NCI-H774 (cell line): ENCODE results near the gene SH3TC1.

Experiments used
- DNase-seq: peaks from one replicate; lab custom pipeline; 2025; lab: John Stamatoyannopoulos, UW

The SH3TC1 gene

DNA sequence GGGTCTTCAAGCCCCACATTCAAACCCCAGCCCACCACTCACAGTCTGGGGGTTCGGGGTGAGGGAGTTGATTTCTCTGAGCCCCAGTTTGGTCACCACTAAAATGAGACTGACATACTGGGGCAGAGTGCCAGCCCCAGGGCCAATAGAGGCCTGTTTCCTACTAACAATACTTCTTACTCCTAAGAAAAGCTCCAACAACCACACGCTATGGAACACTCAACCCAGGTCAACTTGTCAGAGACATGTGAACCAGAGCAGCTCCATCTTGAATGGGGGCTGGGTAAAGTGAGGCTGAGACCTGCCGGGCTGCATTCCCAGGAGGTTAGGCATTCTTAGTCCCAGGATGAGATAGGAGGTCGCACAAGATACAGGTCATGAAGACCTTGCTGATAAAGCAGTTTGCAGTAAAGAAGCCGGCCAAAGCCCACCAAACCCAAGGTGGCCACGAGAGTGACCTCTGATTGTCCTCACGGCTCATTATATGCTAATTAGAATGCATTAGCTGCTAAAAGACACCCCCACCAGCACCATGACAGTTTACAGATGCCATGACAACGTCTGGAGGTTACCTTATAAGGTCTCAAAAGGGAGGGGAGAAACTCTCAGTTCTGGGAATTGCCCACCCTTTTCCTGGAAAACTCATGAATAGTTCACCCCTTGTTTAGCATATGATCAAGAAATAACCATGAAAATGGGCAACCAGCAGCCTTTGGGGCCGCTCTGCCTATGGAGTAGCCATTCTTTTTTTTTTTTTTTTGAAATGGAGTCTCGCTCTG lies 43.9 kb downstream of the SH3TC1 start:
- no peak for DNase-seq

- no peak for DNase-seq
Observed at GRCh38 chr4:8244001-8244757, 45.1 kb downstream of the SH3TC1 start.

DNA sequence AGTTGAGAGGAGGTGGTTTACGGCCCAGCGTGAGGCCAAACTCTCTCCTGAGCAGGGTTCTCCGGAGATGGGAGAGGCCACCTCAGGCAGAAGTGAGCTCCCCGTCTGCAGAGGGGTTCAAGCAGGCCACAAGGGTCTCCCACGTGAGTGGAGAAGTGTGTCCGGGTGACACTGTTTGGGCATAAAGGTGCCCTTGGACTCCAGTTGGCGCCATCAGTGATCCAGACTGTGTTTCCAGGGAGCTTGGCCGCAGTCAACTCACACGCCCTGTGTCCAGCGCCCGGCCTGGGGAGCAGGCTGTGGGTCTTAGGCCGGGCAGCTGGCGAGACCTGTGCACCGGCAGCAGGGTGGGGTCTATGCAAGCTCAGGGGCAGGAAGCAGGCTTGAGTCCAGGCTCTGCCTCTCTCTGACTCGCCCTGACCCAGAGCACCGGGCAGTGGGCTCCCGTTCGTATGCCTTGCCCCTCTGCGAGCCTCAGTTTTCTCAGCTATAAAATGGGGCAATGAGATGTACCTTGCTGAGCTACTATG lies 45.9 kb downstream of the SH3TC1 start:
- DNase-seq: no peak

GRCh38 chr4:8245884-8246833 lies 47.1 kb downstream of the SH3TC1 start:
- no peak for DNase-seq

DNA sequence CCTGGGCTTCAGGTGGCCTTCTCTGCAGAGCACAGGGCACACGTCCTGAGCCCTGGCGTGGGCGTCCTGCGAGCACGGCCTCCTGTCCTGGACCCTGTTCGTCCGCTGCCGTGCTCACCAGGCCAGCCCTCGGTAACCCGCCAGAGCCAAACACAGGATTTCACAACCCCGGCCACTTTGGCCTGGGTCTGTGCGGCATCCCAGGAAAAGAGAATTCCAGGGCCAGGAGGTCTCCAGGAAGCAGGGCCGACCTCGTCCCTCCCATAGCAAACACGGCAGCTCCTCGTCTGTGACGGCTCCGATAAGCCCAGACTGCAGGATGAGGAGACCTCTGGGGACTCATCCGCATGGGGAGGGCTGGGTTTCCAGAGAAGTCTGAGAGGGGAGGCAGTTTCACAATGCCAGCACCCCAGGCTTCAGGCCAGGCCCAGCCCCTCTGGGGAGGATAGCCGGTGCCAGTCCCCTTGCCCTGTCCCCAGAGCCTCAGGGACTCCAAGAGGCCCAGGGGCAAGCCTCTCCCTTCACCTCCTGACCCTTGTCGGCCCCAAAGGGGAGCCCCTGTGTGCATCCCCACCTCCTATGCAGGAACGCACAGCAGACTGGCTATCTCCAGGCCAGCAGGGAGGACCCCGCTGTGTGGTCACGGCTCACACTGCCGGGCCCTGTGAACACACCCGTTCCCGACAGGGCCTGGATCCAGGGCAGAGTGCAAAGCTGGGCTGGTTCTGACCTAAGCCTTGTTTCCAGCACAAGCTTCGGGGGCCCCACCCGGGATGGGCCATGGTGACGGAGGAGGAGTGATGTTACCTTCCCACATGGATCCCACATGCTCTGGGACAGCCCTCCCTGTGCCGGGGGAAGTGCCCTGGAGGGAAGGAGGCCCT lies 48.2 kb downstream of the SH3TC1 start:
- DNase-seq: no peak

DNA sequence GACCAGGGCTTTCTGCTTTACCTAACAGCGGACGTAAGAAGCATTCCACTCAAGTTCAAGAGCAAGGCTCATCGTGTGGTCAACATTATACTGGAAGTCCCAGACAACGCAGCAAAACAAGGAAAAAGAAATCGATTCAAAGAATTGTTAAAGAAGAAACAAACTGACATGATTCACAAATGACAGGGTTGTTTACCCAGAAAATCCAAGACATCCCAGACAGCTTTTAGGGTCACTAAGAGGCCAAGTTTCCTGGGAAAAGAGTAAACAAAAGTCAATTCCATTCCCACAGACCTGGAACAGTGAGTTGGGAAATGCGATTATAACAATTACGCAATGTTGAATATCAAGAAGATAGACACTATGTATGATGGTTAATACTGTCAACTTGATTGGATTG lies 49.0 kb downstream of the SH3TC1 start:
- DNase-seq: no peak

DNA sequence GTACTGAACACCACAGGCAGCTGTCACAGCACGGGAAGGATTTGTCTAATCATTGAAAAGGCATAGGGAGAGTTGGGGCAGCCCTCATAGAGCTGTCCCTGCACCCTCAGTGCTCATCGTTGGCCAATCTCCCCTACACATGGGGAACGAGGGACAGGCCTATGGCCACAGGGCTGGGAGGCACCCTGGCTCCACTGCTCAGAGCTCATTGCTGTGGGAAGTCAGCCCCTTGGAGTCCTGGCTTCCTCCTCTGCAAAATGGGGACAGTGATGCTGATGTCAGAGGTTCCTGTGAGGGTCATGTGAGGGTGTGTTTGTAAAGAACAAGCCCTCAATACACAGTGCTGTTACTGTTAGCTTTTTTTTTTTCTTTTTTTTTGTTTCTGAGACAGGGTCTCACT lies 51.1 kb downstream of the SH3TC1 start:
- DNase-seq: no peak

DNA sequence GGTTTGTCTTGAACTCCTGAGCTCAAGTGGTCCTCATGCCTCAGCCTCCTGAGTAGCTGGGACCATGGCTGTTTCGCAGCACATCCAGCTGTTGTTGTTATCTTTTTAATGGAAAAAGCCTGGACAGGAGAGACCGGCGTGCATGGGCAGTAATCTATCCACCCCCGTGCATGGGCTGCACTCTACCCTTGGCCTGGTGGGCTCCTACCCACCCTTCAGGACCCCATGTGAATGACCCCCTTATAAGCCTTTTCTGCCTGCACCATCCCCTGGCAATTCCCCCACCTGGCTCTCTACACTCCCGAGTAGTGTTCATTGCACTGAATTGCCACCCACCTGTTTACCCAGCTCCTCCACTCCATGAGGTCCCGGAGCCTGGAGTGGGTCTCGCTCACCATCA lies 51.5 kb downstream of the SH3TC1 start:
- no peak for DNase-seq

DNA sequence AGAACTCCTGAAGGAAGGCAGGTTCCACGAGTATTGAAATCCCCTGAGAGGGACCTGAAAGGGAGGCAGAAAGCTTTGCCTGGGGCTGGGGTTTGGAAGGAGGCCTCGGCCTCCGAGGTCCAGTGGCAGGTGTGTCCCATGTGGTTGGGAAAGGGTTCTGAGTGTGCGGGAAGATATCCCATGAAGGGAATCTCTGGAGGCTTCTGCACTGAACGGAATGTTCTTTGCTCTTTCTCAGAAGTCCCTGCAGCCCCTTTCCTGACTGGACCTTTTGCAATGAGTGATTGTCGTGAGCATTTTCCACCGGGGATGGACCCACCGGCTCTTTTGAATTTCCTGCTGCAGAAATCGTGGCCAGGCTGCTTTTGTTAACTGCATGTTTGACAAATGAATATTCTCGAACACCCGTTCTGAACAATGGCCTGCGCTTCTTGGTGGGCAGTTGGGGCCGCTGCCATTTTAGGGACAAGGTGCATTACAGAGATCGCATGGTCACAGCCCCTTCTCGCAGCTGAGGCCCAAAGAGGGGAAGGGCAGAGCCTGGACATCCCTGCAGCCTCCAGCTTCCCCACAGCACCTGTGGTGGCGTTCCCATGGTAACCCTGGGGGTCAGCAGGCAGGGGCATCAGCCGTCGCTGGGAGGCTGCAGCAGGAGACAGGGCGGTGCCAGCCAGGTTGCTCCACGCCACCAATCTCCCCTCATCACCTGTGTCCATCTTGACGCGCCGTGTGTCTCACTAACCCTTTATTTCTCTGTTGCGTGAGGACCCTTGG lies 52.2 kb downstream of the SH3TC1 start:
- DNase-seq: no peak

- no peak for DNase-seq
Observed at GRCh38 chr4:8252301-8253173, 53.4 kb downstream of the SH3TC1 start.

- no peak for DNase-seq
Observed at GRCh38 chr4:8254076-8254475, 55.0 kb downstream of the SH3TC1 start.

DNA sequence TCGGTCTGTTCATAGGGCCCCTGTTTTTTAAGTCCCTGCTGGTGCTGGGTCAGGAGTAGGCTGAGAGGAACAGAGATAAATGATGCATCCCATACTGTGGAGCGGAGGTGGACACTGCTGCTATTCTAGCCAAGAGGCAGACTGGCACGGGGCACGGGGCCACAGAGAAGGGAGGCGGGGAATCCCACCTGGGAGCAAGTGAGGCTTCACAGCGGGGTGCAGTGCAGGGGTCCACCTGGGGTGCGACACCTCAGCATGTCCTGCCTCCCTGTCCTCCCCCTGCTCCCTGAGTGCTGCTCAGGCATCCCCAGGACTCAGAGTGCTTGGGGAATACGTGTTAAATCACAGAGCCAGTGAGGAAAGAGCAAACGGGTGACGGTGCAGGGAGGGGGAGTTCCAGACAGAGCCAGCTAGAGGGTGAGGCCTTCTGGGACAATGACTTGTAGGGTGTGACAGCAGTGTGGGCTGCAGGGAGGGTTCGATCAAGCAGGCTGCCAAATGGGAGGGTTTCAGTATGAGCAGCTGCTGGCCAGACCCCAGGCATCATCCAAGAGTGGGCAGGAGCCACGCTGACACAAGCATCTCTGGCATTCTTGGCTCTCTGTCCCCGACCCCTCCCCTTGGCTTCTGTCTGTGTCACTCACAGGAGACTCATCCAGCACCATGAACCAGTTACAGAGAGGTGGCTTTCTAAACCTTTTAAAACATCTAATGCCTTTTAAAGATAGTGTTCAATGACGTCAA lies 56.8 kb downstream of the SH3TC1 start:
- no peak for DNase-seq

- DNase-seq: no peak
Observed at GRCh38 chr4:8257854-8258253, 58.8 kb downstream of the SH3TC1 start.

GRCh38 chr4:8258552-8259212 lies 59.6 kb downstream of the SH3TC1 start:
- no peak for DNase-seq

DNA sequence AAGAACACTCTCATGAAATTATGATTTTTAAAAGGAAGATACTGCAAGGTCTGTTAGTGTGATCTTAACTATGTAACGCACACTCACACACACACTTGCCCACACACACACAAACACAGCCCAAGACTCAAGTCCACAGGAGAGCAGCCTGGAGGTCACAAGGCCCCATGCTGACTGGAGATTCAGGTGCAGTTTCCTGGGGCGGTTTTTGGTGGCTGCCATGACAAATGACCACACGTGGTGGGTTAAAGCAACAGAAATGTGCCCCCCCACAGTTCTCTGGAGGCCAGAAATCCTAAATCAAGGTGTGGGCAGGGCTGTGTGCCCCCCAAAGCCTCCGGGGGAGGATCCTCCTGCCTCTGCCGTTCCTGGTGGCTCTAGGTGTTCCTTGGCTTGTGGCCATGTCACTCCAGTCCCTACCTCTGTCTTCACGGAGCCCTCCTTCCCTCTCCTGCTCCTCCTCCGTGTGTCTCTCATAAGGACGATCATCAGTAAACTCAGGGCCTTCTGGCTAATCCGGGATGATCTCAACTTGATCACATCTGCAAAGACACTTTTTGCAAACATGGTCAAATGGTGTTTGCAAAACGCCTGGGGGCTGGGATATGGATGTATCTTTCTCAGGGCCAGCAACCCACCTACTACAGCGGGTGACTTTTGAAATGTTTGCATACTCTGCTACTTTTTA lies 60.8 kb downstream of the SH3TC1 start:
- no peak for DNase-seq

DNA sequence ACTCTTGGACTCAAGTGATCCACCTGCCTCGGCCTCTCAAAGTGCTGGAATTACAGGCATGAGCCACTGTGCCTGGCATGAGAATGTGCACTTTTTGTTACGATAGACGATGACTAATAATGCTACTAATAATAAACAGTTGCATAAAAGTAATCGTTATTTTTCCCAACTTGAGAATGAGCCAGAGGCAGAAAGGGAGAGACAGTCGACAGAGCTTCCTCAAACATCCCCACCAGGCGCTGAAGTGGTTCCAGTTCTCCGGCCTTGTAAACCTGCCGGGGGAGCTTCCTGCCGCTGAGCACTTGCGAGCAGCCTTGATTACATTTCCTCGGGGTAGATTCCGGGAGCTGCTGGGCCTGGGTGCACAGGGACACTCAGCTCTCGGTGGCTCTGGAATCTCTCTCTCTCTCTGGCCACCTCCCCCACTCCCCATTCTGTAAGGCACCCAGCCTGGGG lies 61.6 kb downstream of the SH3TC1 start:
- DNase-seq: no peak

DNA sequence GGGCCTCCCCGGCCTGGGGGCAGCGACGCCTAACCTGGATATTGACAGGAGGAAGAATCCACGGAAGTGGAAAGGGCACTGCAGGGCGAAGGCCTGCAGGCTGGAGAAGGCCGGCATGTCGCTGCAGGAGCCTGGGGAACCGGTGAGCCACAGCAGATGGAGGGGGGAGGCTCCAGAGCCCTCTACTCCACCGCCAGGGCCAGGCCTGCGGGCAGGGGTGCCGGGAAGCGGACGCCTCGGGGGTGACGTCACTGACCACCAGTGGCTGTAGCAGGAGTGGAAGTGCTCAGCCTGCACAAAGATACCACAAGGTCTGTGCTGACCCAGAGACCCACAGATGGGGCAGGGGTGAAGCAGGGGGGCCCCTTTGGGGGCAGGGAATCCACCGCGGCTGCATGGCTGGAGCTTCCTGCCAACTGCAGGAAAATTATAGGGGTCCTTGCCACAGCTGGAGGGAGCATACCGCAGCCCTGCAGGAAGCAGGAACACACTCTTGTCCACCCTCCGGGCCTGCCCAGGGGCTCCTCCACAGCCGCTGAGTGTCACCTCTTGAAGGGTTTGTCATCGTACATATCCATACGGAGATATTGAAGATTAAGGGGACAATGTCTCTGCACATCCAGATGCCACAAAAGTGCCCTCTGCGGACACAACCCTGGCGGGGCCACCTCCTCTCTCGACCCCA lies 62.9 kb downstream of the SH3TC1 start:
- no peak for DNase-seq
